ENCODE measurements around the gene DNAH14.
"Not testable (repeated sequence)": the region's sequence is repeated elsewhere in the genome, so short reads cannot be mapped to it uniquely, and the experiment has no call there.

The DNAH14 gene

GRCh38 chr1:224996266-224996665 is 66.8 kb downstream of the DNAH14 start:
- peak; percentile 5 for DNase-seq (ENCODE audit: low read depth)

GRCh38 chr1:224998185-224998584 is 68.7 kb downstream of the DNAH14 start:
- peak; percentile 9 for DNase-seq (ENCODE audit: low read depth)

- DNase-seq (ENCODE audit: low read depth): no peak
Observed at GRCh38 chr1:225004396-225004795, 74.9 kb downstream of the DNAH14 start.

GRCh38 chr1:225006352-225006751 is 76.9 kb downstream of the DNAH14 start:
- DNase-seq (ENCODE audit: low read depth): not testable (repeated sequence)

- not testable (repeated sequence) for DNase-seq (ENCODE audit: low read depth)
Observed at GRCh38 chr1:225008050-225008449, 78.6 kb downstream of the DNAH14 start.

- DNase-seq (ENCODE audit: low read depth): no peak
Observed at GRCh38 chr1:225021037-225021436, 91.6 kb downstream of the DNAH14 start.

GRCh38 chr1:225026701-225027100 is 97.2 kb downstream of the DNAH14 start:
- DNase-seq (ENCODE audit: low read depth): peak; percentile 6

GRCh38 chr1:225036441-225036840 is 107.0 kb downstream of the DNAH14 start:
- not testable (repeated sequence) for DNase-seq (ENCODE audit: low read depth)

- DNase-seq (ENCODE audit: low read depth): no peak
Observed at GRCh38 chr1:225042263-225042662, 112.8 kb downstream of the DNAH14 start.

- DNase-seq (ENCODE audit: low read depth): peak; percentile 16
Observed at GRCh38 chr1:225044258-225044657, 114.8 kb downstream of the DNAH14 start.

- DNase-seq (ENCODE audit: low read depth): no peak
Observed at GRCh38 chr1:225049594-225049993, 120.1 kb downstream of the DNAH14 start.

- DNase-seq (ENCODE audit: low read depth): no peak
Observed at GRCh38 chr1:225063722-225064121, 134.2 kb downstream of the DNAH14 start.

- DNase-seq (ENCODE audit: low read depth): no peak
Observed at GRCh38 chr1:225070972-225071371, 141.5 kb downstream of the DNAH14 start.

GRCh38 chr1:225097175-225097574 is 167.7 kb downstream of the DNAH14 start:
- no peak for DNase-seq (ENCODE audit: low read depth)

- no peak for DNase-seq (ENCODE audit: low read depth)
Observed at GRCh38 chr1:225111000-225111399, 181.5 kb downstream of the DNAH14 start.

- no peak for DNase-seq (ENCODE audit: low read depth)
Observed at GRCh38 chr1:225113265-225113664, 183.8 kb downstream of the DNAH14 start.

- no peak for DNase-seq (ENCODE audit: low read depth)
Observed at GRCh38 chr1:225114354-225114990, 185.0 kb downstream of the DNAH14 start.

GRCh38 chr1:225119307-225119706 is 189.8 kb downstream of the DNAH14 start:
- no peak for DNase-seq (ENCODE audit: low read depth)

- no peak for DNase-seq (ENCODE audit: low read depth)
Observed at GRCh38 chr1:225121095-225121494, 191.6 kb downstream of the DNAH14 start.

GRCh38 chr1:225131869-225132268 is 202.4 kb downstream of the DNAH14 start:
- DNase-seq (ENCODE audit: low read depth): no peak

GRCh38 chr1:225137976-225138375 is 208.5 kb downstream of the DNAH14 start:
- no peak for DNase-seq (ENCODE audit: low read depth)

GRCh38 chr1:225143001-225143400 is 213.5 kb downstream of the DNAH14 start:
- DNase-seq (ENCODE audit: low read depth): no peak

GRCh38 chr1:225146478-225146877 is 217.0 kb downstream of the DNAH14 start:
- no peak for DNase-seq (ENCODE audit: low read depth)

- DNase-seq (ENCODE audit: low read depth): not testable (repeated sequence)
Observed at GRCh38 chr1:225147791-225148190, 218.3 kb downstream of the DNAH14 start.
